HEK293T (cell line): ENCODE results near the gene WDPCP.
"Not testable (repeated sequence)": the region's sequence is repeated elsewhere in the genome, so short reads cannot be mapped to it uniquely, and the experiment has no call there.

Experiments
- CTCF ChIA-PET: fragments of 350-600 bp; formaldehyde crosslinking; extraction: SDS; loops from one replicate; lab custom pipeline; 2021; ENCODE audit warnings: antibody characterized with exemption, inconsistent platforms; lab: Yijun Ruan, JAX
- POLR2A ChIA-PET: fragments of 350-600 bp; formaldehyde crosslinking; extraction: SDS; loops from one replicate; lab custom pipeline; 2020; ENCODE audit warnings: antibody characterized with exemption, inconsistent platforms; lab: Yijun Ruan, JAX
- DNase-seq: peaks from one replicate; pipeline ENCODE4 v3.0.0; 2012; ENCODE audit warnings: mixed read lengths; ENCODE audit errors: extremely low spot score
- ARNT ChIP-seq: fragments of 450-650 bp; IDR thresholded peaks from 2 replicates; pipeline ENCODE4 v1.6.1; 2017; ENCODE audit warnings: mild to moderate bottlenecking
- BHLHE40 ChIP-seq: fragments of 450-650 bp; IDR thresholded peaks from 2 replicates; pipeline ENCODE4 v1.6.1; 2016; ENCODE audit warnings: mild to moderate bottlenecking, moderate library complexity, borderline replicate concordance
- CTBP1 ChIP-seq: fragments of 450-650 bp; IDR thresholded peaks from 2 replicates; pipeline ENCODE4 v1.6.1; 2016; ENCODE audit warnings: borderline replicate concordance
- ELF4 ChIP-seq: fragments of 450-650 bp; IDR thresholded peaks from 2 replicates; pipeline ENCODE4 v1.6.1; 2017; ENCODE audit warnings: antibody characterized with exemption
- FOXA1 ChIP-seq: fragments of 450-650 bp; IDR thresholded peaks from 2 replicates; pipeline ENCODE4 v1.6.1; 2016; ENCODE audit warnings: mild to moderate bottlenecking
- FOXK2 ChIP-seq: fragments of 450-650 bp; IDR thresholded peaks from 2 replicates; pipeline ENCODE4 v1.6.1; 2016; ENCODE audit warnings: mild to moderate bottlenecking
- FOXM1 ChIP-seq: fragments of 450-650 bp; IDR thresholded peaks from 2 replicates; pipeline ENCODE4 v1.6.1; 2017; ENCODE audit warnings: mild to moderate bottlenecking, borderline replicate concordance
- HDGF ChIP-seq: fragments of 450-650 bp; IDR thresholded peaks from 2 replicates; pipeline ENCODE4 v1.6.1; 2017; ENCODE audit warnings: antibody characterized with exemption, borderline replicate concordance
- L3MBTL2 ChIP-seq: fragments of 450-650 bp; conservative IDR thresholded peaks from 2 replicates; pipeline ENCODE4 v1.6.1; 2016; ENCODE audit warnings: mild to moderate bottlenecking
- LEF1 ChIP-seq: fragments of 450-650 bp; IDR thresholded peaks from 2 replicates; pipeline ENCODE4 v1.6.1; 2017; ENCODE audit warnings: mild to moderate bottlenecking, borderline replicate concordance
- NFRKB ChIP-seq: fragments of 450-650 bp; IDR thresholded peaks from 2 replicates; pipeline ENCODE4 v1.6.1; 2016; ENCODE audit warnings: mild to moderate bottlenecking, moderate library complexity
- PKNOX1 ChIP-seq: fragments of 450-650 bp; IDR thresholded peaks from 2 replicates; pipeline ENCODE4 v1.6.1; 2016
- SP1 ChIP-seq: fragments of 450-650 bp; IDR thresholded peaks from 2 replicates; pipeline ENCODE4 v1.6.1; 2017
- SUZ12 ChIP-seq: fragments of 450-650 bp; IDR thresholded peaks from 2 replicates; pipeline ENCODE4 v1.6.1; 2016; ENCODE audit warnings: mild to moderate bottlenecking
- TARDBP ChIP-seq: fragments of 450-650 bp; IDR thresholded peaks from 2 replicates; pipeline ENCODE4 v1.6.1; 2016
- ZNF384 ChIP-seq: fragments of 450-650 bp; IDR thresholded peaks from 2 replicates; pipeline ENCODE4 v1.6.1; 2016

WDPCP gene

GRCh38 chr2:63364866-63365265 is 223.4 kb downstream of the WDPCP start:
- ChIA-PET CTCF (no interaction called here), POLR2A (no interaction called here)
- DNase-seq = no peak
- no peak for TF ChIP-seq ELF4
- no peak for TF ChIP-seq LEF1
- TF ChIP-seq TARDBP = no peak
- no peak for TF ChIP-seq NFRKB
- TF ChIP-seq BHLHE40 = no peak
- no peak for TF ChIP-seq SP1
- no peak for TF ChIP-seq ZNF384
- TF ChIP-seq FOXK2 = no peak
- no peak for TF ChIP-seq SUZ12

GRCh38 chr2:63357722-63358121 is 230.6 kb downstream of the WDPCP start:
- POLR2A ChIA-PET, DNase-seq, CTCF ChIA-PET: not testable (repeated sequence)

GRCh38 chr2:63347361-63347760 is 240.9 kb downstream of the WDPCP start:
- ChIA-PET CTCF (no interaction called here), POLR2A (no interaction called here)
- TF ChIP-seq L3MBTL2 (no peak), ZNF384 (no peak), TARDBP (no peak), BHLHE40 (no peak), LEF1 (no peak), HDGF (no peak), FOXA1 (no peak), FOXM1 (no peak), ARNT (no peak), PKNOX1 (no peak), FOXK2 (no peak), SUZ12 (no peak), ELF4 (no peak), CTBP1 (no peak), NFRKB (no peak), SP1 (no peak)
- DNase-seq = no peak

- no peak for DNase-seq
- CTCF ChIA-PET = interaction anchor here (0.7 kb wide), 1 partner anchor 142 kb away, joined by 3 read pairs; no protein-coding TSS in a partner anchor
- POLR2A ChIA-PET = no interaction called here
- no peak for TF ChIP-seq BHLHE40
- TF ChIP-seq FOXK2 = no peak
- no peak for TF ChIP-seq TARDBP
- no peak for TF ChIP-seq L3MBTL2
- TF ChIP-seq ARNT = no peak
- TF ChIP-seq FOXM1 = no peak
- no peak for TF ChIP-seq LEF1
- no peak for TF ChIP-seq PKNOX1
- no peak for TF ChIP-seq SUZ12
- no peak for TF ChIP-seq NFRKB
- no peak for TF ChIP-seq HDGF
- no peak for TF ChIP-seq SP1
- no peak for TF ChIP-seq CTBP1
- TF ChIP-seq ELF4 = no peak
- TF ChIP-seq ZNF384 = no peak
- no peak for TF ChIP-seq FOXA1
These were observed 241.9 kb downstream of the WDPCP start for GRCh38 chr2:63346411-63346810.

GRCh38 chr2:63345285-63345633 is 243.0 kb downstream of the WDPCP start:
- no peak for DNase-seq
- CTCF ChIA-PET = no interaction called here
- POLR2A ChIA-PET = no interaction called here
- TF ChIP-seq PKNOX1 (no peak), CTBP1 (no peak), TARDBP (no peak), ELF4 (no peak), HDGF (no peak), ZNF384 (no peak), LEF1 (no peak), SP1 (no peak), SUZ12 (no peak), NFRKB (no peak), L3MBTL2 (no peak), FOXA1 (no peak), BHLHE40 (no peak), ARNT (no peak), FOXM1 (no peak)

GRCh38 chr2:63344575-63345284 is 243.5 kb downstream of the WDPCP start:
- ChIA-PET POLR2A (no interaction called here), CTCF (no interaction called here)
- TF ChIP-seq TARDBP (no peak), CTBP1 (no peak), ZNF384 (no peak), PKNOX1 (no peak), FOXM1 (no peak), LEF1 (no peak), SUZ12 (no peak), FOXK2 (no peak), FOXA1 (no peak)
- DNase-seq = no peak
